ENCODE results near the gene ADGRD2. TPM values are rescaled to one million over a fixed set of nuclear protein-coding genes. Genes with fewer than 3 reads are reported as not detected.

The ADGRD2 gene
- total and polyA plus RNA-seq, 2 of the 13 experiments (the other 11 are each of a cell fraction or from before 2014, with no cell fraction given) = not detected

GRCh38 chr9:124506931-124507879 is 57.0 kb downstream of the ADGRD2 start, which contains the start of gene NR5A1 (continued):
- TF ChIP-seq ZNF276 (CRISPR knock-in tag; IDR thresholded peaks at IDR 0.05; ENCODE audit: low read depth) (no peak), FOXA3 (CRISPR knock-in tag; IDR thresholded peaks at IDR 0.05) (peak; percentile 13; the same call in 1 of the 2 replicates), HOXA5 (CRISPR knock-in tag; IDR thresholded peaks at IDR 0.05) (peak; percentile 41), AHDC1 (CRISPR knock-in tag; IDR thresholded peaks at IDR 0.05; ENCODE audit: borderline replicate concordance) (no peak; the same call in 1 of the 2 replicates), HNRNPLL (IDR thresholded peaks at IDR 0.05; ENCODE audit: low read depth, low read length, poor library complexity, severe bottlenecking) (peak; percentile 22), ZNF230 (CRISPR knock-in tag; IDR thresholded peaks at IDR 0.05) (no peak), GZF1 (CRISPR knock-in tag; IDR thresholded peaks at IDR 0.05) (0 out of 2 replicates have a peak, but pooled peaks have one; percentile 54), AFF4 (CRISPR knock-in tag; IDR thresholded peaks at IDR 0.05) (no peak), ZNF605 (CRISPR knock-in tag; IDR thresholded peaks at IDR 0.05) (peak; percentile 88), SMC3 (IDR thresholded peaks at IDR 0.05; ENCODE audit: low read length) (no peak), ZBTB7B (CRISPR knock-in tag; IDR thresholded peaks at IDR 0.05) (0 out of 2 replicates have a peak, but pooled peaks have one; percentile 52), RNF2 (conservative IDR thresholded peaks at IDR 0.05; ENCODE audit: low read depth) (no peak), XRCC5 (optimal IDR thresholded peaks at IDR 0.05; ENCODE audit: low read length) (peak; percentile 33), FOXP1 (IDR thresholded peaks at IDR 0.05) (no peak), FOXP1 (CRISPR knock-in tag; IDR thresholded peaks at IDR 0.05) (no peak; the same call in 1 of the 2 replicates), ARNTL (CRISPR knock-in tag; IDR thresholded peaks at IDR 0.05) (no peak; the same call in none of the 2 replicates), ZNF124 (CRISPR knock-in tag; IDR thresholded peaks at IDR 0.05) (peak; percentile 18), RARG (CRISPR knock-in tag; IDR thresholded peaks at IDR 0.05; ENCODE audit: low read depth) (0 out of 2 replicates have a peak, but pooled peaks have one; percentile 35), ZNF660 (CRISPR knock-in tag; IDR thresholded peaks at IDR 0.05; ENCODE audit: borderline replicate concordance, low read depth) (no peak)

All from HepG2 (cell line).